Activated gamma-delta T cell (primary cell): Measurements from ENCODE around the gene ERGIC2.
"Not testable (repeated sequence)": the region's sequence is repeated elsewhere in the genome, so short reads cannot be mapped to it uniquely, and the experiment has no call there.

Source experiments
- DNase-seq: peaks from one replicate; lab custom pipeline; 2025; lab: John Stamatoyannopoulos, UW

Gene ERGIC2

GRCh38 chr12:29299633-29300032 is 81.3 kb downstream of the ERGIC2 start:
- DNase-seq = no peak

GRCh38 chr12:29291226-29291625 is 89.7 kb downstream of the ERGIC2 start:
- DNase-seq = no peak

DNA sequence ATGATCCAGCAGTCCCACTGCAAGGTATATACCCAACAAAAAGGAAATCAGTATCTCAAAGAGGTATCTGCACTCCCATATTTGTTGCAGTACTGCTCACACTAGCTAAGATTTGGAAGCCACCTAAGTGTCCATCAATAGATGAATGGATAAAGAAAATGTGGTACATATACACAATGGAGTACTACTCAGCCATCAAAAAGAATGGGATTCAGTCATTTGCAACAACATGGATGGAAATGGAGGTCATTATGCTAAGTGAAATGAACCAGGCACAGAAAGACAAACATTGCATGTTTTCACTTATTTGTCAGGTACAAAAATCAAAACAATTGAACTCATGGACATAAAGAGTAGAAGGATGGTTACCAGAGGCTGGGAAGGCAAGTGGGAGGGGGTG is 90.5 kb downstream of the ERGIC2 start:
- DNase-seq = not testable (repeated sequence)

GRCh38 chr12:29288031-29288430 is 92.9 kb downstream of the ERGIC2 start:
- no peak for DNase-seq

DNA sequence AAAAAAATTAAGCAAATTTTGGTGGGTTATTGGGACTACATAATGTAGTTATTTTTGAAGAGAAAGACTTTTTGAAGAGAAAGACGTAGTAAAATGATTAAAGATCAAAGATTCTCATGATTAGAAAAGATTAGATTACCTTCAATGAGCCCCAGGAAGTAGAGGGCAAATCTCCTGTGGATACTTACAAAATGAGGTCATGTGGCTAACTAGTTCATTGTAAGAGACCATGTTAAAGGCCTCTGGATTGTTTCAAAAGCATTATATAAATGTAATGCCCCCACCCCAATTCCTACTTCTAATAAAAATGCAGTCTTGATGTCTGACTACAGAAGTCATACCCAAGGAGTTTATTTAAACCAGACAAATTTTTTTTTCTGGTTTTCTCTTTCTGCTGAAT is 93.3 kb downstream of the ERGIC2 start:
- no peak for DNase-seq
